K562 (cell line): ENCODE results near the gene NOP10. TPM values are rescaled to one million over a fixed set of nuclear protein-coding genes. Genes with fewer than 3 reads are reported as not detected.
A peak's percentile ranks its signal among the peaks of the same experiment; 100 is the strongest.

ENCODE experiments used
- ARID2 ChIP-seq: fragments of 450-650 bp; IDR thresholded peaks from 2 replicates; pipeline ENCODE4 v1.6.1; 2017; ENCODE audit warnings: antibody characterized with exemption, mild to moderate bottlenecking
- BMI1 ChIP-seq: fragments of 150-350 bp; IDR thresholded peaks from 2 replicates; pipeline ENCODE4 v1.6.1; 2014; ENCODE audit warnings: low read length
- CEBPB ChIP-seq: fragments of 450-650 bp; IDR thresholded peaks from 2 replicates; pipeline ENCODE4 v1.6.1; 2016; ENCODE audit warnings: missing genetic modification characterization, missing compliant biosample characterization
- ESRRA ChIP-seq: fragments of 450-650 bp; IDR thresholded peaks from 2 replicates; pipeline ENCODE4 v1.6.1; 2014; ENCODE audit warnings: low read depth, mild to moderate bottlenecking, moderate library complexity, borderline replicate concordance
- ILK ChIP-seq: fragments of 450-650 bp; IDR thresholded peaks from 2 replicates; pipeline ENCODE4 v1.6.1; 2016; ENCODE audit warnings: missing genetic modification characterization, low read depth, mild to moderate bottlenecking, missing compliant biosample characterization, moderate library complexity, borderline replicate concordance
- TEAD2 ChIP-seq: fragments of 450-650 bp; IDR thresholded peaks from 2 replicates; pipeline ENCODE4 v1.6.1; 2016; ENCODE audit warnings: missing genetic modification characterization, control low read depth, missing compliant biosample characterization
- TGIF2 ChIP-seq: sonication (generic); formaldehyde crosslinking; IDR thresholded peaks from 2 replicates; pipeline ENCODE4 v1.8.1; 2022; ENCODE audit warnings: mild to moderate bottlenecking, missing genetic modification reagents, moderate library complexity
- ZKSCAN3 ChIP-seq: fragments of 250-450 bp; sonication (Bioruptor Pico); IDR thresholded peaks from 2 replicates; pipeline ENCODE4 v1.4.0; 2020
- polyA plus RNA-seq, 8 experiments: library from polyadenylated mRNA; depleted of rRNA in 4 of 8; stranded (reverse) in 5 of 8; unstranded in 3 of 8; fragments of >200 nt; fragmentation: Nextera tagmentation in 2 of 8; fragmentation: Illumina TruSeq in 1 of 8; extraction: Ambion mirVana in 2 of 8; extraction: Trizol in 1 of 8; gene quantifications; 2 replicates each; pipeline versions ENCODE4 v1.2.1 to v1.2.3, GENCODE V29; 2011 to 2014; ENCODE audit warnings: inconsistent platforms in 1 of 8, missing spikeins in 1 of 8
- total RNA-seq, 7 experiments: library from RNA; depleted of rRNA in 6 of 7; stranded (reverse); fragments of >200 nt in 6 of 7; fragmentation: Illumina TruSeq in 2 of 7; extraction: Trizol in 2 of 7; gene quantifications; 2 replicates each; pipeline versions ENCODE4 v1.2.1 to v1.2.3, GENCODE V29; 2011 to 2021; ENCODE audit warnings: low replicate concordance in 1 of 7
- TF ChIP-seq, protein P1 (sequence below): fragments of 450-650 bp; formaldehyde crosslinking; IDR thresholded peaks from 2 replicates; pipeline ENCODE4 v1.4.0; 2020; ENCODE audit warnings: mild to moderate bottlenecking, moderate library complexity
- TF ChIP-seq, protein P2 (sequence below), 2 experiments: fragments of 450-650 bp in 1 of 2; sonication (generic) in 1 of 2; formaldehyde crosslinking in 1 of 2; IDR thresholded peaks in 1 of 2; conservative IDR thresholded peaks in 1 of 2; 2 replicates each; pipeline versions ENCODE4 v1.6.1 to v1.8.1; 2016 to 2023; ENCODE audit warnings: mild to moderate bottlenecking in 2 of 2, moderate library complexity in 2 of 2, inconsistent platforms in 1 of 2, missing genetic modification reagents in 1 of 2
- TF ChIP-seq, protein P3 (sequence below), 2 experiments: fragments of 450-650 bp in 1 of 2; IDR thresholded peaks; 2 replicates each; pipeline ENCODE4 v1.6.1; 2011 to 2017; ENCODE audit warnings: low read depth in 2 of 2, antibody characterized with exemption in 1 of 2, borderline replicate concordance in 1 of 2, low read length in 1 of 2, mild to moderate bottlenecking in 1 of 2, mixed read lengths in 1 of 2; ENCODE audit not compliant: control insufficient read depth in 1 of 2
- TF ChIP-seq, protein P4 (sequence below): fragments of 250-450 bp; sonication (Bioruptor Pico); IDR thresholded peaks from 2 replicates; pipeline ENCODE4 v1.5.0; 2020; ENCODE audit warnings: mild to moderate bottlenecking, borderline replicate concordance
- TF ChIP-seq, protein P5 (sequence below): fragments of 250-450 bp; sonication (Bioruptor Pico); IDR thresholded peaks from 2 replicates; pipeline ENCODE4 v1.5.0; 2022; ENCODE audit warnings: mild to moderate bottlenecking

Gene NOP10
- total and polyA plus RNA-seq, 9 of the 15 experiments (the other 6 are each of a cell fraction or from before 2014, with no cell fraction given) = 250 to 1,663 (median 449) TPM

DNA sequence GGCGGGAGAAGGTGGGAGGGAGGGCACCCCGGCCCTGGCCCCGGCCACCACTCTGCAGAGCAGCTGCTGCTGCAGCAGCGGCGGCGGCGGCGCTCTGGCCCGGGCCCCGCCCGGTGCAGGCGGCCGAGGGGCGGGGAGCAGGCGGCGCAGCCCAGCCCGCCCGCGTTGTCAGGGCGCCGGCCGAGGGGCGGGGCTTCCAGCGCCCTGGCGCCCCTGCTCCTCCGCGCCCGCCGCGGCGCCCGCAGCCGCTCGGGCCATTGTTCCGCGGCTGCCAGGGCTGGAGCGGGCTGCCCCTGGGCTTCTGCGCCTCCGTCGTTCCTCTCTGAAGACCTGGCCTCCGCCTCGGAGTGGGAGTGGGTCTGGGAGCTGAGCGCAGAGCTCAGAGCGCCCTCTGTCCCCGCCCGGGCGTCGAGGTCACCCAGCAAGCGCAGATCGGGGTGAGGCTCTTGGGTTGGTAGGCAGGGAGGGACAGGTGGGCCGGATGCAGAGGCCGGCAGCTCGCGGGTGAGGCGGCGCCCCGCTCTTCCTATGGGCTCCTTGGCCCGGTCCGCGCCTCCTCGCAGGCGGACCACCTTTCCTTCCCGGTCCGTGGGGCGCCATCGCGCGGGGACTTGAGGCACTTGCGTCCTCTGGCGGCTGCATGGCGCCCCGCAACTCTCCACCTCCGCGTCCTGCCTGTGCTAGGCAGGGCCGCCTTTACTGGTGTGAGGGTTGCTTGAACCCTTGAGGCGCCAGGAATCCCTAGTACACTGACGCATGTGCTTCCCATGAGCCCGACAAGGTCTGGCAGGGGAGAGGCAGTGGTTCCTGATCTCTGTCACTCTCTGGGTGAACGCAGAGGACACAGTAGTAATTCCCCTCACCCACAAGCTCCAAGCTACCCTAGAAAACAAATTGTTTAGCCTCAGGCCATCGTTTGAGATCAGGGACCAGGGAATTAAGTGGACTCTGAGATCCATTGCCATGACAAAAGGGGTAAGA, 24.5 kb upstream of the NOP10 start, which contains the start of gene LPCAT4 (continued):
- TF ChIP-seq, protein P1, sequence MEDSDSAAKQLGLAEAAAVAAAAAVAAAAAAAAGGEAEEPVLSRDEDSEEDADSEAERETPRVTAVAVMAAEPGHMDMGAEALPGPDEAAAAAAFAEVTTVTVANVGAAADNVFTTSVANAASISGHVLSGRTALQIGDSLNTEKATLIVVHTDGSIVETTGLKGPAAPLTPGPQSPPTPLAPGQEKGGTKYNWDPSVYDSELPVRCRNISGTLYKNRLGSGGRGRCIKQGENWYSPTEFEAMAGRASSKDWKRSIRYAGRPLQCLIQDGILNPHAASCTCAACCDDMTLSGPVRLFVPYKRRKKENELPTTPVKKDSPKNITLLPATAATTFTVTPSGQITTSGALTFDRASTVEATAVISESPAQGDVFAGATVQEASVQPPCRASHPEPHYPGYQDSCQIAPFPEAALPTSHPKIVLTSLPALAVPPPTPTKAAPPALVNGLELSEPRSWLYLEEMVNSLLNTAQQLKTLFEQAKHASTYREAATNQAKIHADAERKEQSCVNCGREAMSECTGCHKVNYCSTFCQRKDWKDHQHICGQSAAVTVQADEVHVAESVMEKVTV = peak; percentile 54
- TF ChIP-seq TGIF2 (CRISPR knock-in tag) (no peak), ZKSCAN3 (CRISPR knock-in tag) (no peak), TEAD2 (tag) (no peak), CEBPB (tag) (no peak), BMI1 (no peak), ILK (tag) (no peak), ARID2 (0 out of 2 replicates have a peak, but pooled peaks have one; percentile 33), ESRRA (peak; percentile 58; the same call in 1 of the 2 replicates)
- TF ChIP-seq, protein P2, sequence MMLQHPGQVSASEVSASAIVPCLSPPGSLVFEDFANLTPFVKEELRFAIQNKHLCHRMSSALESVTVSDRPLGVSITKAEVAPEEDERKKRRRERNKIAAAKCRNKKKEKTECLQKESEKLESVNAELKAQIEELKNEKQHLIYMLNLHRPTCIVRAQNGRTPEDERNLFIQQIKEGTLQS (IDR thresholded peaks at IDR 0.05) = no peak
- TF ChIP-seq, protein P2 (CRISPR knock-in tag; conservative IDR thresholded peaks at IDR 0.05) = no peak
- TF ChIP-seq, protein P3, sequence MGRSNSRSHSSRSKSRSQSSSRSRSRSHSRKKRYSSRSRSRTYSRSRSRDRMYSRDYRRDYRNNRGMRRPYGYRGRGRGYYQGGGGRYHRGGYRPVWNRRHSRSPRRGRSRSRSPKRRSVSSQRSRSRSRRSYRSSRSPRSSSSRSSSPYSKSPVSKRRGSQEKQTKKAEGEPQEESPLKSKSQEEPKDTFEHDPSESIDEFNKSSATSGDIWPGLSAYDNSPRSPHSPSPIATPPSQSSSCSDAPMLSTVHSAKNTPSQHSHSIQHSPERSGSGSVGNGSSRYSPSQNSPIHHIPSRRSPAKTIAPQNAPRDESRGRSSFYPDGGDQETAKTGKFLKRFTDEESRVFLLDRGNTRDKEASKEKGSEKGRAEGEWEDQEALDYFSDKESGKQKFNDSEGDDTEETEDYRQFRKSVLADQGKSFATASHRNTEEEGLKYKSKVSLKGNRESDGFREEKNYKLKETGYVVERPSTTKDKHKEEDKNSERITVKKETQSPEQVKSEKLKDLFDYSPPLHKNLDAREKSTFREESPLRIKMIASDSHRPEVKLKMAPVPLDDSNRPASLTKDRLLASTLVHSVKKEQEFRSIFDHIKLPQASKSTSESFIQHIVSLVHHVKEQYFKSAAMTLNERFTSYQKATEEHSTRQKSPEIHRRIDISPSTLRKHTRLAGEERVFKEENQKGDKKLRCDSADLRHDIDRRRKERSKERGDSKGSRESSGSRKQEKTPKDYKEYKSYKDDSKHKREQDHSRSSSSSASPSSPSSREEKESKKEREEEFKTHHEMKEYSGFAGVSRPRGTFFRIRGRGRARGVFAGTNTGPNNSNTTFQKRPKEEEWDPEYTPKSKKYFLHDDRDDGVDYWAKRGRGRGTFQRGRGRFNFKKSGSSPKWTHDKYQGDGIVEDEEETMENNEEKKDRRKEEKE (IDR thresholded peaks at IDR 0.05; ENCODE audit: borderline replicate concordance in 1 of 2, control insufficient read depth in 1 of 2, low read depth in 2 of 2, low read length in 1 of 2) = no peak
- TF ChIP-seq, protein P4, sequence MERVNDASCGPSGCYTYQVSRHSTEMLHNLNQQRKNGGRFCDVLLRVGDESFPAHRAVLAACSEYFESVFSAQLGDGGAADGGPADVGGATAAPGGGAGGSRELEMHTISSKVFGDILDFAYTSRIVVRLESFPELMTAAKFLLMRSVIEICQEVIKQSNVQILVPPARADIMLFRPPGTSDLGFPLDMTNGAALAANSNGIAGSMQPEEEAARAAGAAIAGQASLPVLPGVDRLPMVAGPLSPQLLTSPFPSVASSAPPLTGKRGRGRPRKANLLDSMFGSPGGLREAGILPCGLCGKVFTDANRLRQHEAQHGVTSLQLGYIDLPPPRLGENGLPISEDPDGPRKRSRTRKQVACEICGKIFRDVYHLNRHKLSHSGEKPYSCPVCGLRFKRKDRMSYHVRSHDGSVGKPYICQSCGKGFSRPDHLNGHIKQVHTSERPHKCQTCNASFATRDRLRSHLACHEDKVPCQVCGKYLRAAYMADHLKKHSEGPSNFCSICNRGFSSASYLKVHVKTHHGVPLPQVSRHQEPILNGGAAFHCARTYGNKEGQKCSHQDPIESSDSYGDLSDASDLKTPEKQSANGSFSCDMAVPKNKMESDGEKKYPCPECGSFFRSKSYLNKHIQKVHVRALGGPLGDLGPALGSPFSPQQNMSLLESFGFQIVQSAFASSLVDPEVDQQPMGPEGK = no peak
- TF ChIP-seq, protein P5, sequence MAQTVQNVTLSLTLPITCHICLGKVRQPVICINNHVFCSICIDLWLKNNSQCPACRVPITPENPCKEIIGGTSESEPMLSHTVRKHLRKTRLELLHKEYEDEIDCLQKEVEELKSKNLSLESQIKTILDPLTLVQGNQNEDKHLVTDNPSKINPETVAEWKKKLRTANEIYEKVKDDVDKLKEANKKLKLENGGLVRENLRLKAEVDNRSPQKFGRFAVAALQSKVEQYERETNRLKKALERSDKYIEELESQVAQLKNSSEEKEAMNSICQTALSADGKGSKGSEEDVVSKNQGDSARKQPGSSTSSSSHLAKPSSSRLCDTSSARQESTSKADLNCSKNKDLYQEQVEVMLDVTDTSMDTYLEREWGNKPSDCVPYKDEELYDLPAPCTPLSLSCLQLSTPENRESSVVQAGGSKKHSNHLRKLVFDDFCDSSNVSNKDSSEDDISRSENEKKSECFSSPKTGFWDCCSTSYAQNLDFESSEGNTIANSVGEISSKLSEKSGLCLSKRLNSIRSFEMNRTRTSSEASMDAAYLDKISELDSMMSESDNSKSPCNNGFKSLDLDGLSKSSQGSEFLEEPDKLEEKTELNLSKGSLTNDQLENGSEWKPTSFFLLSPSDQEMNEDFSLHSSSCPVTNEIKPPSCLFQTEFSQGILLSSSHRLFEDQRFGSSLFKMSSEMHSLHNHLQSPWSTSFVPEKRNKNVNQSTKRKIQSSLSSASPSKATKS (CRISPR knock-in tag) = no peak
